Neural crest cell (in vitro differentiated cells): Measurements from ENCODE around the gene RBX1. TPM values are rescaled to one million over a fixed set of nuclear protein-coding genes. Genes with fewer than 3 reads are reported as not detected.

Experiments
- DNase-seq: peaks from one replicate; pipeline ENCODE4 v3.0.0; 2021; ENCODE audit warnings: low read depth, mixed read lengths, low spot score
- H3K27ac Mint-ChIP-seq: one replicate; pipeline ENCODE4 v1.8.0; 2021; ENCODE audit warnings: mild to moderate bottlenecking, mixed read lengths; ENCODE audit not compliant: unreplicated experiment
- H3K27me3 Mint-ChIP-seq: 2 replicates; pipeline ENCODE4 v1.8.0; 2021; ENCODE audit warnings: low read depth, mild to moderate bottlenecking, mixed read lengths
- H3K36me3 Mint-ChIP-seq: 2 replicates; pipeline ENCODE4 v1.8.0; 2021; ENCODE audit warnings: low read depth, mild to moderate bottlenecking, mixed read lengths
- H3K4me1 Mint-ChIP-seq: 2 replicates; pipeline ENCODE4 v1.8.0; 2021; ENCODE audit warnings: mixed read lengths
- H3K4me3 Mint-ChIP-seq: one replicate; pipeline ENCODE4 v1.8.0; 2021; ENCODE audit warnings: mild to moderate bottlenecking, mixed read lengths
- H3K9me3 Mint-ChIP-seq: 2 replicates; pipeline ENCODE4 v1.8.0; 2021; ENCODE audit warnings: mixed read lengths
- CTCF ChIP-seq: fragments of 200-600 bp; sonication (generic); conservative IDR thresholded peaks from 2 replicates; pipeline ENCODE4 v1.5.0; 2021; ENCODE audit warnings: antibody characterized with exemption, mild to moderate bottlenecking
- total RNA-seq: library from RNA; stranded (reverse); gene quantifications from 2 replicates; pipeline ENCODE4 v1.2.1, GENCODE V29; 2021

RBX1 gene
- total RNA-seq, 1 donor from 2014 or later, result 75.5 TPM

GRCh38 chr22:40920526-40920925, 30.7 kb upstream of the RBX1 start:
- peaks cover 5% of the 10 kb centered on the region for H3K36me3 Mint-ChIP-seq

GRCh38 chr22:40922484-40923303, 28.5 kb upstream of the RBX1 start:
- Mint-ChIP-seq H3K4me3 (no peak overlapping the region), H3K9me3 (no peaks in the 10 kb centered on the region), H3K27me3 (no peaks in the 10 kb centered on the region), H3K36me3 (peaks cover 5% of the 10 kb centered on the region), H3K4me1 (no peaks in the 10 kb centered on the region), H3K27ac (peak overlapping the region; percentile 70)
- DNase-seq, result peak; percentile 15
- TF ChIP-seq CTCF, result peak; percentile 90

More at GRCh38 chr22:40920526-40920925, 30.7 kb upstream of the RBX1 start:
- DNase-seq, result no peak
- peak overlapping the region; percentile 67 for H3K27ac Mint-ChIP-seq
- TF ChIP-seq CTCF, result no peak
- H3K27me3 Mint-ChIP-seq, result no peaks in the 10 kb centered on the region
- H3K9me3 Mint-ChIP-seq, result no peaks in the 10 kb centered on the region
- no peaks in the 10 kb centered on the region for H3K4me1 Mint-ChIP-seq
- H3K4me3 Mint-ChIP-seq, result no peak overlapping the region

- Mint-ChIP-seq H3K27ac (no peak overlapping the region), H3K36me3 (peaks cover 2% of the 10 kb centered on the region), H3K4me1 (no peaks in the 10 kb centered on the region), H3K27me3 (no peaks in the 10 kb centered on the region), H3K9me3 (no peaks in the 10 kb centered on the region), H3K4me3 (no peak overlapping the region)
- no peak for TF ChIP-seq CTCF
- no peak for DNase-seq
Measured at GRCh38 chr22:40928657-40929056, 22.5 kb upstream of the RBX1 start.

- H3K27ac Mint-ChIP-seq, result no peak overlapping the region
- H3K4me1 Mint-ChIP-seq, result no peaks in the 10 kb centered on the region
- H3K9me3 Mint-ChIP-seq, result no peaks in the 10 kb centered on the region
- no peak for DNase-seq
- no peak for TF ChIP-seq CTCF
- no peak overlapping the region for H3K4me3 Mint-ChIP-seq
- no peaks in the 10 kb centered on the region for H3K36me3 Mint-ChIP-seq
- H3K27me3 Mint-ChIP-seq, result no peaks in the 10 kb centered on the region
Measured at GRCh38 chr22:40932396-40932795, 18.8 kb upstream of the RBX1 start.

- DNase-seq, result no peak
- Mint-ChIP-seq H3K4me1 (no peaks in the 10 kb centered on the region), H3K9me3 (no peaks in the 10 kb centered on the region), H3K36me3 (peaks cover 3% of the 10 kb centered on the region), H3K27ac (no peak overlapping the region), H3K4me3 (no peak overlapping the region), H3K27me3 (no peaks in the 10 kb centered on the region)
- no peak for TF ChIP-seq CTCF
Measured at GRCh38 chr22:40939202-40939601, 12.0 kb upstream of the RBX1 start.
